Adrenal gland (tissue), 12 donors: ENCODE data around the gene SPATS2. TPM values are rescaled to one million over a fixed set of nuclear protein-coding genes. Genes with fewer than 3 reads are reported as not detected.

Experiments used
- DNase-seq, 7 donors: peaks; one replicate each; pipeline ENCODE4 v3.0.0-alpha.2; 2019 to 2020
- H3K27ac ChIP-seq, 5 donors: fragments of 200-600 bp; sonication (generic) in 4 of 5; 1 replicate in 3 of 5; 2 replicates in 2 of 5; pipeline versions ENCODE4 v1.5.1 to v1.8.0; 2016 to 2020; ENCODE audit warnings: mild to moderate bottlenecking in 1 of 5
- H3K27me3 ChIP-seq: fragments of 200-600 bp; 2 replicates; pipeline ENCODE4 v1.8.0; 2021
- H3K36me3 ChIP-seq, 2 donors: fragments of 200-600 bp; replicated peaks in 1 of 2; 1 replicate in 1 of 2; 2 replicates in 1 of 2; pipeline versions ENCODE4 v1.5.1 to v1.8.0; 2018 to 2022
- H3K4me1 ChIP-seq, 2 donors: fragments of 200-600 bp; replicated peaks in 1 of 2; 1 replicate in 1 of 2; 2 replicates in 1 of 2; pipeline versions ENCODE4 v1.5.1 to v1.8.0; 2018 to 2021
- H3K4me3 ChIP-seq, 4 donors: fragments of 200-600 bp; sonication (generic) in 3 of 4; one replicate each; pipeline ENCODE4 v1.5.1; 2016 to 2018
- H3K9me3 ChIP-seq, 3 donors: fragments of 200-600 bp; sonication (generic) in 1 of 3; replicated peaks in 1 of 3; 1 replicate in 2 of 3; 2 replicates in 1 of 3; pipeline versions ENCODE4 v1.5.1 to v1.8.0; 2016 to 2021
- CTCF ChIP-seq, 6 experiments: fragments of 450-650 bp in 4 of 6; fragments of 200-600 bp in 2 of 6; sonication (generic) in 1 of 6; IDR thresholded peaks; 1 replicate in 5 of 6; 2 replicates in 1 of 6; pipeline versions ENCODE4 v1.5.1 to v1.8.0; 2016 to 2021; ENCODE audit warnings: antibody characterized with exemption in 6 of 6, mild to moderate bottlenecking in 2 of 6, moderate library complexity in 1 of 6
- POLR2A ChIP-seq, 2 donors: fragments of 450-650 bp; IDR thresholded peaks; one replicate each; pipeline ENCODE4 v1.6.1; 2017; ENCODE audit warnings: antibody characterized with exemption in 2 of 2, mild to moderate bottlenecking in 2 of 2, moderate library complexity in 1 of 2
- WGBS, 4 donors: extraction: QIAGEN DNeasy Blood & Tissue Kit in 2 of 4; methylation state at CpG; one replicate each; pipeline versions ENCODE4 v1.1.5 to v1.1.7; 2013 to 2017; 5-methylcytosine and 5-hydroxymethylcytosine counted together
- intact Hi-C, 2 donors: fragments of 100-400 bp; cut with DNase I; formaldehyde crosslinking; loops; one replicate each; pipeline versions ENCODE4 v1.14.1 to v1.15.0; 2022 to 2023
- polyA plus RNA-seq, 3 donors: library from polyadenylated mRNA; stranded (reverse); fragments of 200-250 nt in 2 of 3; fragments of 350-450 nt in 1 of 3; fragmentation: Illumina TruSeq in 1 of 3; extraction: RNeasy Lipid Tissue Mini Kit (QIAGEN cat#74804) in 1 of 3; gene quantifications; one replicate each; pipeline ENCODE4 v1.2.3, GENCODE V29; 2013 to 2014
- total RNA-seq, 9 donors: library from RNA; depleted of rRNA in 4 of 9; stranded (reverse); fragments of >200 nt in 4 of 9; fragments of 120-200 nt in 1 of 9; fragmentation: NEBNext Ultra II Directional in 1 of 9; extraction: Animal tissue kit (Norgen Biotek cat#: 25700) in 1 of 9; gene quantifications; one replicate each; pipeline versions ENCODE4 v1.1.0 to v1.2.4, GENCODE V29; 2013 to 2023
- donor health status: healthy with polysubstance abuse.
- donor health status: Bipolar disorder and iron deficiency.
- donor health status: DM: yes; HTN: yes; CAD: no.
- donor health status: DM: no; HTN: no; CAD: no.
- donor health status: DM: no; HTN: no; CAD: no.
- donor health status: DM: yes; HTN: yes; CAD: no.

Gene SPATS2
- total and polyA plus RNA-seq, 12 donors: 4.9 to 23.1 (median 15.1) TPM

- intact Hi-C loops: no loop called here
- Histone ChIP-seq H3K4me1 (peaks cover 7 to 8% of the 10 kb centered on the region in 2 donors), H3K36me3 (no peaks in the 10 kb centered on the region), H3K4me3 (no peak overlapping the region), H3K9me3 (no peaks in the 10 kb centered on the region), H3K27me3 (peaks cover 4% of the 10 kb centered on the region), H3K27ac (no peak overlapping the region)
- 73 to 93% (median 80%) methylated on average over 3 to 4 of the region's 4 CpGs for WGBS, 4 donors
- no peak for DNase-seq
- TF ChIP-seq POLR2A (IDR thresholded peaks at IDR 0.05) (no peak), CTCF (IDR thresholded peaks at IDR 0.05) (no peak)
Observed at GRCh38 chr12:49545815-49546214, 178.6 kb downstream of the SPATS2 start.

GRCh38 chr12:49546481-49546880 lies 179.2 kb downstream of the SPATS2 start:
- Histone ChIP-seq H3K36me3 (no peaks in the 10 kb centered on the region), H3K4me3 (no peak overlapping the region), H3K9me3 (no peaks in the 10 kb centered on the region), H3K27me3 (peaks cover 4% of the 10 kb centered on the region), H3K27ac (no peak overlapping the region), H3K4me1 (peaks cover 7 to 8% of the 10 kb centered on the region in 2 donors)
- intact Hi-C loops: no loop called here
- DNase-seq: no peak
- 76 to 92% (median 78%) methylated on average over 2 to 3 of the region's 3 CpGs; no CpG with 5 or more reads in 1 of the 4 donors for WGBS, 4 donors
- TF ChIP-seq CTCF (IDR thresholded peaks at IDR 0.05) (no peak), POLR2A (IDR thresholded peaks at IDR 0.05) (no peak)

DNA sequence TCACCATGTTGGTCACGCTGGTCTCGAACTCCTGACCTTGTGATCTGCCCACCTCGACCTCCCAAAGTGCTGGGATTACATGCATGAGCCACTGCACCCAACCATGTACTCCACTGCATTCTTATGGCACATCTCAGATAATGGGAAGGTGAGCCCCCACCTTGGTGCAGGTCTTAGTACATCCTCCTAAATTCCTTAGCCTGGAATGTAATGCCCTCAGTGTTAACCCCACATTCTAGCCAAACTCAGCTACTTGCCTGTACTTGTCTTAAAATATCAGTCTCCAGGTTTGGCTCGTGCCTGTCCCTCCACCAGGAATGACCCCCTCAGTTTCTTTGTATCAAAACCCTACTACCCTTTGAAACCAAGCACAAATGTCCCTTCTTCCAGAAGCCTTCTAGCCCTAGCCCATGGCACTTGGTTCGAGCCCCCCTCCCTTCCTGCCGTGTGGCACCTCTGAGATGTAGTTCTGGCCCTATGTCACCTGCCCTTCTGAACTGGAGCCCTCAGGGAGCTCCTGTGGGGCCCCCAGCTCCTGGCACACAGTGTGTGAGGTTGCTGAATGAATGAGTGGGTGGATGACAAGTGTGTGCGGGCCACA lies 179.9 kb downstream of the SPATS2 start:
- no peaks in the 10 kb centered on the region for H3K9me3 ChIP-seq
- intact Hi-C loops: no loop called here
- no peak overlapping the region for H3K4me3 ChIP-seq
- no peaks in the 10 kb centered on the region for H3K36me3 ChIP-seq
- no peak overlapping the region for H3K27ac ChIP-seq
- 76 to 80% (median 78%) methylated on average over 7 of the region's 7 CpGs for WGBS, 4 donors
- DNase-seq: no peak
- H3K27me3 ChIP-seq: peaks cover 4% of the 10 kb centered on the region
- TF ChIP-seq POLR2A (IDR thresholded peaks at IDR 0.05) (no peak), CTCF (IDR thresholded peaks at IDR 0.05) (no peak)
- H3K4me1 ChIP-seq: peaks cover 7 to 8% of the 10 kb centered on the region in 2 donors

DNA sequence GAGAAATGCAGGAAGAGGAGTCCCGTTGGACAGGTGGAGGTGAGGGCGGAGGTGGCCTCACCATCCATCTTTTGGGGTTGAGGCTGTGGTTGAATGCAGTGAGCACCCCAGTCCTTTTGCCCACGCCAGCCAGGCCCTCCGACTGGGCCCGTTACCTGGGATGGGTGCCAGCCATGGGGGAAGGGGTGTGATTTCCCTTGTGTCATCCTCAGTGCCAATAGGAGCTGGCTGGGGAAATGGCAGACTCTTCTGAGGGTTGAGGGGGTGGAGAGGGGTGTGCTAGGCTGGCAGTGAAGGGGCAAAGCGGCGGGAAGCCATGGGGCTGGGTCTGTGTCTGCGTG lies 181.2 kb downstream of the SPATS2 start:
- H3K4me3 ChIP-seq: peak overlapping the region in 1 of 4 donors; percentile 50
- H3K27me3 ChIP-seq: peaks cover 4% of the 10 kb centered on the region
- H3K27ac ChIP-seq: no peak overlapping the region
- 30 to 53% (median 45%) methylated on average over 6 to 8 of the region's 8 CpGs for WGBS, 4 donors
- no peak for DNase-seq
- H3K9me3 ChIP-seq: no peaks in the 10 kb centered on the region
- peaks cover 7 to 8% of the 10 kb centered on the region in 2 donors for H3K4me1 ChIP-seq
- intact Hi-C loops: no loop called here
- TF ChIP-seq POLR2A (IDR thresholded peaks at IDR 0.05) (no peak), CTCF (IDR thresholded peaks at IDR 0.05) (no peak)
- no peaks in the 10 kb centered on the region for H3K36me3 ChIP-seq
